Activated CD4-positive, CD25-positive, alpha-beta regulatory T cell treated with anti-CD3 and anti-CD28 coated beads, Interleukin-2, amount 50 U/mL, for 72 hours (primary cell): ENCODE results near the gene ASB4.

ENCODE experiments used
- DNase-seq: peaks from one replicate; pipeline ENCODE4 v3.0.0; 2021

The ASB4 gene

DNA sequence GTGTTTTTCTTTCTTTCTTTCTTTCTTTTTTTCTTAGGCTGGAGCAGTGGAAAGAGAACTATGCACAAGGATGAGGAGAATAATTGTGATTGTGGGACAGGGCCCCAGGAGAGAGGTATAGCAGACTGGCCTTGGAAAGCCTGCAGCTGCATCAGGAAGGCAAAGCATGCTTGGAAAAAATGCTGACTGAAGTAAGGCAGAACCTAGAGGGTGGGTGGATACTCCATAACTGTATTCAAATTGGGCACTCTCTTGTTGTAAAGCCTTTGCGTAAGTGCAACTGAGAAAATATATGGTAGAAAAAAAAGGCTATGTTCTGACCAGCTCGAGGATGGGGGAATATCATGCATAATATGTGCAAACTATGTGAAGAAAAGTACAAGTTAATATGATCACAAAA is 71.0 kb downstream of the ASB4 start:
- no peak for DNase-seq

DNA sequence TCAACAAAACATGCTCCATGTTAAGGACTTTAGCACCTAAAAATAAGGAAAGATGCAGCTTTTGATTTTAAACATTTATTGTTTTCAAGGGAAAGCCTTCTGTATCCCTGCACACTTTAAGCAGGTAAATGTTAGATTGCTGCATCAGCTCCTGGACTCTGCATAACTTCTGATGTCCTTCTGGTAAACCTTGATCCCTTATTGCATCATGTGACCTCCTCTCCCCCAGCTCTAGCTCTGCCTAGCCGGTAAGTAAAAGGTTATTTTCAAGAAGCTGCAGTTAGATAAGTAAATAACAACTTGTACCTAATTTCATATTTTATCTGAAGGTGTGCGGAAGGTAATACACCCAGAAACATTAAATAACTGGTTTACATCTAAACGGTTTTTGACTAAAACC is 73.1 kb downstream of the ASB4 start:
- DNase-seq = no peak

DNA sequence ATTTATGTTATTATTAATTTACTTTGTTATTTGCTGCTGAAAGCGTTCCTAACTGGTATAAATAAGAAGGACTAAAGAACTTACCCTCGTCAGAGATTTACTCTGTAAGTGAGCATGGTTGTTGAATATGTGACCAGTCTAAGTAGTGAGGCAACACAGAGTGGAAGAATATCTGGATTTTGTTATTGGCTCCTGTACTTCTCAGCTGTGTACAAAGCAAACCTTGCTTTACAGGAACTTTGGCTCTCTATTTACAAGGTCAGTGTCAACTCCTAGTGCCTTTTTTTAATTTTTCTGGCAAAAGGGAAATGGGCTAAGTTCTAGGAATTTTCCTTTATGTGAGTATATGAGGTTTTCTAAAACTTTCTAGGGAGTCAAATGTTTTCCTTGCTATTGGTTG is 74.9 kb downstream of the ASB4 start:
- no peak for DNase-seq

DNA sequence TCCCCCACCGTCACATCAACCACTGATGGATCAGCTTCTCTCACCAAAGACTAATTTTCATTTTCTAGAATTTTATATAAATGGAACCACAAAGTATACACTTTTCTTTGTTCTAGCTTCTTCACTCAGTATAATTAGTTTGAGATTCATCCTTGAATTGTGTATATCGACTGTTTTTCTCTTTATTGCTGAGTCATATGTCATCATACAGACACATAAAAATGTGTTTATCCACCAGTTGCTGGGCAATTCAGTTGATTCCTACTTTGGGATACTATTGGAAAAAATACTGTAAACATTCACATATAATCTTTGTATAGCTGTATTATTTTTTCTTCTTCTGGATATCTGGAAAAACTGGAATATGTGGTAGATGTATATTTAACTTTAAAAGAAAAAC is 84.0 kb downstream of the ASB4 start:
- DNase-seq = no peak

DNA sequence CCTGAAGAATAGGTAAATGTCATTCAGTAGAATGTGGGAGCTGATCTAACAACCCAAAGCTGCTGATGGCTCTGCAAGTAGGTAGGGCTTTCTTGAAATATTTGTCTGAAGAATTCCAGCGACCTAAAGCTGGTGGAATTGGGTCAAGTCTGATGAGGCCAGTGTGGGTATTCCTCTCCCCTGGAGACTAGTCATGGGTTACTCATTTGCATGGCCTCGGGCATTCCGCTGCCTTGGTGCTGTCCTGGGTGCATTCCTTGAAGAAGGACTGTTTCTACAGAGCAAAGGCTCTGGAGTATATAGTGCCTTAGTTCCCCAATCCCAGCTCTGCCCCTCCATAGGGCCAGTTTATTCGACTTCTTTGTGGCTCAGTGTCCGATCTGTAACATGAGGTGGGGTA is 91.4 kb downstream of the ASB4 start:
- no peak for DNase-seq

DNA sequence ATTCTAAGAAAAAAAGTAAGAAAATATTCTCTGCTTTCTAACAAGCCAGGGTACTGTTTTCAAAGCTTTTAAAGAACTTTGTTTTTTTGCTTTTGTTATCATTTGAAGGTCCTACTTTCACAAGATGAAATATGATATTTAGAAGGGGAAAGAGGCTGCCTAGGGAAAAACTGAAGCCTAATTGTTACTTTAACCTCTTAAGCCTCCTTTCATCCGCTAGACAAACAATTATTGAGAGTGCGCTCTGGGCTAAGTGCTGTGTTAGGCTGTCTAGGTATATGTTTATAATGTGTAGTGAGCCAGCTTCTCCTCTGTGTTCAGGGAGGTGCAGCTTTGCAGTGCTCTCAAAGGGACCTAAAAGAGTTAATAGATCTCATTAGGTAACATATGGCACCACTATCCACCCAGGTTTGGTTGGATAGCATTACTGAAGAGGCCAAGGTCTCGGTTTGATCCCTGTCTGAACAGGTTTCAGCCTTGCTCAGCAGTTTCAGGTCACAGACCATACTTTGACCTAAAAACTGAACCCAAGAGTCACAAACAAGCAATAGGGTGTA is 92.6 kb downstream of the ASB4 start:
- no peak for DNase-seq

DNA sequence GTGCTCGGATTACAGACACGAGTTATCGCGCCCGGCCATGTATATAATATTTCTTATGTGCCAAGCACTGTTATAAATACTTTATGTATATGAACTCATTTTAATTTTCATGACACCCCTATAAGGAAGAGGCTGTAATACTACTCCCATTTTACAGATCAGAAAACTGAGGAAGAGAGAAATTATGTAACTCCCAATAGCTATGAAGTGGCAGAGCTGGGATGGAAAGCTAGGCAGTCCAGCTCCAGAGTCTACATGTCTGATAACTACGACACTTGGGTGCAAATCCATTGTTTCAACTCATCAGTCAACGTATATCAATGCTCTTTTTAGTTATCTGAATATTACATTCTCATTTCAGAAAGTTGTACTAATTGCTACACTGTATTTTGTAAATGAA is 93.6 kb downstream of the ASB4 start:
- no peak for DNase-seq

DNA sequence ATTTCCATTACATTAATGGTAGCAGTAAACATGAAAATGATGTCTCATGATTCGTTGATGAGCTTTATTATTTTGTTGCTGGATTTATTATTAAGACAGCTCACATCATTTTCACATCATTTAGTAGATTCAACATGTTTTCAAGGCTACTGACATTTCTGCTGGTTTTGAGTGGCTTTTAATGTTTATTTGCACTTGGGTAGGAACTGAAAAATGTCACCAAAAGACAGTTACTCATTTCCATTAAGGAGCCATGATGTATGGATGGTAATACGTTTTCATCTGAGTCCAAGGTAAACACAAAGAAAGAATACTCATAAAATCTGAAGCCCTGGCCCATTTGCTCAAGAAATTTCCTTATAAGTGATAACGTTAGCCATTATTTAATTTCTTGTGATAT is 95.7 kb downstream of the ASB4 start:
- no peak for DNase-seq

DNA sequence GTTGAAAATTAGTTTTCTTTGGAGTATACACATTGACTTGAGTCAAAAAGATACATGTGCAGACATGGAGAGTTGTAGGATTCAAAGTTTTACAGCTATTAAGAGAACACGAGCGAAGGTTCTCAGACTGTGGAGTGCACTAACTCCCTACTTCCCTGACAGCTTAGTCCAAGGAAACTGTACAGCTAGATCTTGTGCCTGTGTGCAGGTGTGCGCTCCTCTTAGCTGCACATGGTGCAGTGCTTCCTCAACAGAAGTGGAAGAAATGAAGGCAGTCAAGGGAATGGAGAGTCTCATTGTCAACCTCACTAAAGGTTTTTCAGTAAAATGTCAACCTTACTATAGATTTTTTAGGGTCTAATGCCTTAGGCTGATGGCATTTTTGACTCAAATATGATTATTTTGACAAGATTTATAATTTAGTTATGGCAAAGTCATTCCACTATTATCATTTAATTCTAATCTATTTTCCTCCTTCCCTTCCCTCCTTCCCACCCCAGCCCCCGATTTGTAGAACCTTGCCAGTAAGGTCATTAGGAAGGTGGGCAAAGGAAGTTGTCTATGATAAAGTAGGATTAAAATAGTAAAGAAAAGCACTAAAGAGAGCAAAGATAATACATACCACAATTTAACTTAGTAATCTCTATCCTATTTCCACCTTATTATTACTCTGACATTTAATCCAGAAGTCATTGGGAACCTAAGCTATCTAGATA is 97.0 kb downstream of the ASB4 start:
- no peak for DNase-seq

DNA sequence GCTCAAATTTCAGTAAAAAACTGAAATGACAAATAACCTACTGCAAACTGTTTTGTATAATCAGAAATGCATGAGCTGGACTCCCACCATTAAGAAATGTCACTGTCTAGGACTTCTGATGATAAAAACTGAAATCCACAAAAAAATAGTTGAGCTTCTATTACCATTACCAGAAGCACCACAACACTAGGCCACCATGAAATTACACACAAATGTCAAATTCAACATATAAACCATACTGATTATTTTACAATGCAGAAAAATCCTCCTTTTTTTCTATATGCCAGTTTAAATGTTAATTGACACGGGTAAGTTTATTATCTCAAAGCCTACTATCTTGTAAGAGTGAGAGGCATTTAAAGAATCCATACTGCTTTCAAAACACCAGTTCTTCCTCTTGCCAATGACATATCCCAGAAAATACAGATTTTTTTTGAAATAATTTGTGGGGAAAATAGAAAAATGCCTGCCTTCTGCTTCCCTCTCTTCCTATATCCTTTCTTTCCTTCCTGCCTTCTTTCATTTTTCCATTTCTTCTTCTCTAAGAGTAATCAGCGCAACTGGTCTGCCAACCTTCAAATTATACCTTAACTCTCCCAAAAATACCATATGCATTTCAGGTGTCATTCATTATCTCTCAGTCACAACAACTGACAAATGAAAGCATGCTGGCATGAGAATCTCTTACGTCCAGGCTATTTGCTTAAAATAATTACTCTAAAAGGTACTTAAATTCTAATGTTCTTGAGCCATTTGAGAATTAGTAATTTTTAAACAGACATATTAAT is 98.3 kb downstream of the ASB4 start:
- DNase-seq = no peak

DNA sequence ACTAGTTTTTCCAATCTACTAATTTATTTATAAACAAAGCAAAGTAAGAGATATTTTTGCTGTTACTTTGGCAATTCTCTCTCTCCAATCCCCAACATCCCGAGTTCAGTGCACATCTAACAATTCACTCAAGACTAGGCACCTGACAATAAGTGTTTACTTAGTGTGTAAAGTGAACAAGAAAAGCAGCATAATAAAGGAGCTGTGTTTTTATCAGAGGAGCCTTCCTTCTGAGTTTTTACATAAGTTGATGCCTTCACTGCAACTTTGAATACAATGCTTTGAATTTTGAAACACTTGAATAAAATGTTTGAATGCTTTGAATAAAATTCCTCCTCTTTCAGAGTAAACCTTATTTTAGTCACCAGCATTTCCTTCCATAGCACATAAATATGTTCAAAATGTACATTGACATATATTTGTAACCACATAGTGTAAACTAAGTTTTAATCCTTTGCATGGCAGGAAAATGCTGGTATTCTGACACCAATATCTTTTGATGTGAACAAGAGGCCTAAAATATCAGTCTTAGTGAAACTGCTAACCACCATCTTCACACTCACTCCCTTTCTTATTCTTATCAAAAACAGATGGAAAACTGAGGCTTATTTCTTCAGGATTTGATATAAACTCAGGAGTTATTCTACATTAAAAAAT is 99.2 kb downstream of the ASB4 start:
- DNase-seq = no peak

DNA sequence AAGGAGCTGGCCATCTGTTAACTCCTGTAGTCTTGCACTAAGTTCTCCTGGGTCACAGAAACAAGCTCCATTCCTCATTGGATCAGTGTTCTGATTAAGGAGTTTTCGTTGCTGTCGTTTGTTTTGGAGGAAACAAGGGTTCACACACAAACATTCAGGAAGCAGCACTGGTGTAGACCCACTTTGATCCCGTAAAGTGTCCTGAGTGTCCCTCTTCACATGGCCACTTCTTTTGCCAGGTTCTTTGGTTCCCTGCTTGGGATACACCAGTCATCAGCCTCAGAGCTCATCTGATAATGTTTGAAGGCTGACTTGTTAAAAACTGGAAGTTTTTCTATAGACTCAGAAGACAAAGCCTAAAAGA is 99.7 kb downstream of the ASB4 start:
- no peak for DNase-seq

DNA sequence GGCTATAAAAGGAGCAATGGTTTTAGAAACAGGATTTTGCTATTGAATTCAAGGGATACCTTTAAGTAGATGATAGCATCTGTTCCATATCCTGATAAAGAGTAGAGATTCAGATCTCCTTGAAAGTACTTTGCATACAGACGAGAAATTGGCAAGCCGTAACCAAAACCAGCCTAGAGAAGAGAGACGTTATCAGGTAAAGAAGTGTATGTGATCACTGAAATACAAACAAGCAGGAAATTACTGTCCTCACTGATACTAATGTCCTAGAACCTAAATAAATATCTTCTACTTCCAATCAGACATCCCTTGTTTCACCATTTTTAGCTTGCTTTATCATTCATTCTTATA is 101.2 kb downstream of the ASB4 start:
- no peak for DNase-seq

DNA sequence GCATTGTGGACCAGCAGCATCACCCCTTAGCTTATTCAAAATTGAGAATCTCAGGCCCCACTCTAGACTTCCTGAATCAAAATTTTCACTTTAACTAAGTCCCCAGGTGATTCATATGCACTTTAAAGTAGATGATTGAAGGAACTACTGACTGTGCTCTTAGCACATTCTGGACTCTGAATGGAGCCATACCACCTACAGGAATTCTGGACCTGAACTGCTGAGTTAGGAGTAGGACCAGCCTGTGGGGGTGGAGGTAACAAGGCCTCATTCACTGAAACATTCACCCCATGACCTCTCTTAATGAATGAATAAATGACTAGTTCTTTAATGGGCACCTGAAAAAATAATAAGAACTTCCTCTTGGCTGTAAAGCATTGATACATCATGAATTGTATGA is 103.3 kb downstream of the ASB4 start:
- no peak for DNase-seq

DNA sequence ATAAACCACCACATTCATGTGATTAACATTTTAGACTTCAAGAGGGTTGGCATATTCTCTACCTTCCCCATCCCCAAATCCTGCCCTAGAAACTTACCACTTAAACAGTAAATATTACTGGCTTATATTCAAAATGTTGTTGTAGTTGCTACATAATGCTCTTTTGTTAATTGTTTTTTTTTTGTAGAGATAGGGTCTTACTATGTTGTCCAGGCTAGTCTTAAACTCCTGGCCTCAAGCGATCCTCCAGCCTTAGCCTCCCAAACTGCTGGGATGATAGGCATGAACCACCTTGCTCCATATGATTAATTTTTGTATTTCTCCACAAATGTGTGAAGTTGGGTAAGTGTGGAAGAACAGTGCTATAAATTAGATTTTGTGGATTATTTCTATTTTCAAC is 104.0 kb downstream of the ASB4 start:
- DNase-seq = no peak
